ENCODE results near the gene MORC4.

- TF ChIP-seq JUND (IDR thresholded peaks at IDR 0.05): no peak
- TF ChIP-seq MXI1 (IDR thresholded peaks at IDR 0.05; ENCODE audit: low read depth, low read length): no peak
- TF ChIP-seq, protein P1, sequence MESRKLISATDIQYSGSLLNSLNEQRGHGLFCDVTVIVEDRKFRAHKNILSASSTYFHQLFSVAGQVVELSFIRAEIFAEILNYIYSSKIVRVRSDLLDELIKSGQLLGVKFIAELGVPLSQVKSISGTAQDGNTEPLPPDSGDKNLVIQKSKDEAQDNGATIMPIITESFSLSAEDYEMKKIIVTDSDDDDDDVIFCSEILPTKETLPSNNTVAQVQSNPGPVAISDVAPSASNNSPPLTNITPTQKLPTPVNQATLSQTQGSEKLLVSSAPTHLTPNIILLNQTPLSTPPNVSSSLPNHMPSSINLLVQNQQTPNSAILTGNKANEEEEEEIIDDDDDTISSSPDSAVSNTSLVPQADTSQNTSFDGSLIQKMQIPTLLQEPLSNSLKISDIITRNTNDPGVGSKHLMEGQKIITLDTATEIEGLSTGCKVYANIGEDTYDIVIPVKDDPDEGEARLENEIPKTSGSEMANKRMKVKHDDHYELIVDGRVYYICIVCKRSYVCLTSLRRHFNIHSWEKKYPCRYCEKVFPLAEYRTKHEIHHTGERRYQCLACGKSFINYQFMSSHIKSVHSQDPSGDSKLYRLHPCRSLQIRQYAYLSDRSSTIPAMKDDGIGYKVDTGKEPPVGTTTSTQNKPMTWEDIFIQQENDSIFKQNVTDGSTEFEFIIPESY (IDR thresholded peaks at IDR 0.05; ENCODE audit: borderline replicate concordance, low read depth): no peak
- no peak for TF ChIP-seq TAF1 (IDR thresholded peaks at IDR 0.05; ENCODE audit: borderline replicate concordance, low read depth, low read length)
- no peak for TF ChIP-seq USF2 (IDR thresholded peaks at IDR 0.05; ENCODE audit: borderline replicate concordance, low read depth, low read length)
- TF ChIP-seq CHD2 (IDR thresholded peaks at IDR 0.05; ENCODE audit: low read length, partially characterized antibody): no peak
- TF ChIP-seq USF1 (IDR thresholded peaks at IDR 0.05; ENCODE audit: borderline replicate concordance, low read depth): no peak
- no peak for TF ChIP-seq YY1 (IDR thresholded peaks at IDR 0.05; ENCODE audit: low read depth)
- no peak for TF ChIP-seq POLR2AphosphoS5 (IDR thresholded peaks at IDR 0.05; ENCODE audit: low read depth, low read length)
- TF ChIP-seq MAX (IDR thresholded peaks at IDR 0.05; ENCODE audit: low read depth): no peak
- TF ChIP-seq, protein P2, sequence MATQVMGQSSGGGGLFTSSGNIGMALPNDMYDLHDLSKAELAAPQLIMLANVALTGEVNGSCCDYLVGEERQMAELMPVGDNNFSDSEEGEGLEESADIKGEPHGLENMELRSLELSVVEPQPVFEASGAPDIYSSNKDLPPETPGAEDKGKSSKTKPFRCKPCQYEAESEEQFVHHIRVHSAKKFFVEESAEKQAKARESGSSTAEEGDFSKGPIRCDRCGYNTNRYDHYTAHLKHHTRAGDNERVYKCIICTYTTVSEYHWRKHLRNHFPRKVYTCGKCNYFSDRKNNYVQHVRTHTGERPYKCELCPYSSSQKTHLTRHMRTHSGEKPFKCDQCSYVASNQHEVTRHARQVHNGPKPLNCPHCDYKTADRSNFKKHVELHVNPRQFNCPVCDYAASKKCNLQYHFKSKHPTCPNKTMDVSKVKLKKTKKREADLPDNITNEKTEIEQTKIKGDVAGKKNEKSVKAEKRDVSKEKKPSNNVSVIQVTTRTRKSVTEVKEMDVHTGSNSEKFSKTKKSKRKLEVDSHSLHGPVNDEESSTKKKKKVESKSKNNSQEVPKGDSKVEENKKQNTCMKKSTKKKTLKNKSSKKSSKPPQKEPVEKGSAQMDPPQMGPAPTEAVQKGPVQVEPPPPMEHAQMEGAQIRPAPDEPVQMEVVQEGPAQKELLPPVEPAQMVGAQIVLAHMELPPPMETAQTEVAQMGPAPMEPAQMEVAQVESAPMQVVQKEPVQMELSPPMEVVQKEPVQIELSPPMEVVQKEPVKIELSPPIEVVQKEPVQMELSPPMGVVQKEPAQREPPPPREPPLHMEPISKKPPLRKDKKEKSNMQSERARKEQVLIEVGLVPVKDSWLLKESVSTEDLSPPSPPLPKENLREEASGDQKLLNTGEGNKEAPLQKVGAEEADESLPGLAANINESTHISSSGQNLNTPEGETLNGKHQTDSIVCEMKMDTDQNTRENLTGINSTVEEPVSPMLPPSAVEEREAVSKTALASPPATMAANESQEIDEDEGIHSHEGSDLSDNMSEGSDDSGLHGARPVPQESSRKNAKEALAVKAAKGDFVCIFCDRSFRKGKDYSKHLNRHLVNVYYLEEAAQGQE (IDR thresholded peaks at IDR 0.05; ENCODE audit: low read depth, low read length): no peak
- TF ChIP-seq CTCF (IDR thresholded peaks at IDR 0.05): no peak
- TF ChIP-seq EZH2phosphoT487 (IDR thresholded peaks at IDR 0.05; ENCODE audit: borderline replicate concordance, low read depth): no peak
Observed at GRCh38 chrX:106939566-106939965, 60.4 kb downstream of the MORC4 start.
